GM19023 (cell line): ENCODE results near the gene SMO.
"Not testable (repeated sequence)": the region's sequence is repeated elsewhere in the genome, so short reads cannot be mapped to it uniquely, and the experiment has no call there.

Source experiments
- ATAC-seq: cut with Tn5 transposase; IDR thresholded peaks from one replicate; pipeline ENCODE4 v1.9.1; 2021; ENCODE audit warnings: mild to moderate bottlenecking, moderate library complexity; ENCODE audit not compliant: unreplicated experiment

SMO gene

DNA sequence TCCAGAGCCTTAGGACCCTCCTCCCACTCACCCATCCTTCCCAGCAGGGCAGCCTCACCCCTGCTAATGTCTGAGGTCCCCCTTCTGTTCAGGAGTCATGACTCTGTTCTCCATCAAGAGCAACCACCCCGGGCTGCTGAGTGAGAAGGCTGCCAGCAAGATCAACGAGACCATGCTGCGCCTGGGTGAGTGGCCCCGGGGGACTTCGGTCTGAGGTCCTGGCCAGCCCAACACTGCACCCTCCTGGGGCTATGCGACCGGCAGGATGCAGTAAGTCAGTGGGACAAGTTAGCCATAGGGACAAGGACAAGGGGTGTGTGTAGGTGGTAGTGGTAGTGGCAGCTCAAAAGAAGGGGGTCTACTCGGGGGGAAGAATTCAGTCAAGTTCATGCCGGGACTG is 20.2 kb downstream of the SMO start:
- no peak for ATAC-seq

- no peak for ATAC-seq
Observed at GRCh38 chr7:129209067-129209926, 20.9 kb downstream of the SMO start.

- ATAC-seq: no peak
Observed at GRCh38 chr7:129210256-129210988, 22.0 kb downstream of the SMO start.

GRCh38 chr7:129210989-129211312 is 22.5 kb downstream of the SMO start:
- no peak for ATAC-seq

DNA sequence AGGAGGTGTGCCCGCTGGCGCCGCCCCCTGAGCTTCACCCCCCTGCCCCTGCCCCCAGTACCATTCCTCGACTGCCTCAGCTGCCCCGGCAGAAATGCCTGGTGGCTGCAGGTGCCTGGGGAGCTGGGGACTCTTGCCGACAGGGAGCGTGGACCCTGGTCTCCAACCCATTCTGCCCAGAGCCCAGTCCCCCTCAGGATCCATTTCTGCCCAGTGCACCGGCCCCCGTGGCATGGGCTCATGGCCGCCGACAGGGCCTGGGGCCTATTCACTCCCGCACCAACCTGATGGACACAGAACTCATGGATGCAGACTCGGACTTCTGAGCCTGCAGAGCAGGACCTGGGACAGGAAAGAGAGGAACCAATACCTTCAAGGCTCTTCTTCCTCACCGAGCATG is 23.7 kb downstream of the SMO start:
- ATAC-seq: no peak

DNA sequence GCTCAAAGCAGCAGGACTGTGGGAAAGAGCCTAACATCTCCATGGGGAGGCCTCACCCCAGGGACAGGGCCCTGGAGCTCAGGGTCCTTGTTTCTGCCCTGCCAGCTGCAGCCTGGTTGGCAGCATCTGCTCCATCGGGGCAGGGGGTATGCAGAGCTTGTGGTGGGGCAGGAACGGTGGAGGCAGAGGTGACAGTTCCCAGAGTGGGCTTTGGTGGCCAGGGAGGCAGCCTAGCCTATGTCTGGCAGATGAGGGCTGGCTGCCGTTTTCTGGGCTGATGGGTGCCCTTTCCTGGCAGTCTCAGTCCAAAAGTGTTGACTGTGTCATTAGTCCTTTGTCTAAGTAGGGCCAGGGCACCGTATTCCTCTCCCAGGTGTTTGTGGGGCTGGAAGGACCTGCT is 24.2 kb downstream of the SMO start:
- no peak for ATAC-seq

DNA sequence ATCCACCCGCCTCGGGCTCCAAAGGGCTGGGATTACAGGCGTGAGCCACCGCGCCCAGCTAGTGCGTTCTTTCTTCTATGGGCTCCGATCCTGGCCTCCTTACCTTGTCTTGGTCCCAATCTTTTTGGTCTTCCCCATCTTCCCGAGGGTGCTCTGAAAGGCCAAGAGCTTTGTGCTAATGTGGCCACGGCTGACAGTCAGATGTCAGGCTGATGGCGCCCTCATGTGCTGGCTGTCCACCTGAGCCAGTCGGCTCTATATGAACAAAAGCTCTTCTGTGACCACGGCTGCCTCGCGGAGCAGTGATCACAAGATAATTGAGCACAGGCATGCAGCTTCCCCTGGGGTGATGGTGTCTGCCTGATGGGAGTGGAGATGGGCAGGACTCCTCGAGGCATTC is 25.4 kb downstream of the SMO start:
- no peak for ATAC-seq

GRCh38 chr7:129215691-129216090 is 27.3 kb downstream of the SMO start:
- ATAC-seq: not testable (repeated sequence)

DNA sequence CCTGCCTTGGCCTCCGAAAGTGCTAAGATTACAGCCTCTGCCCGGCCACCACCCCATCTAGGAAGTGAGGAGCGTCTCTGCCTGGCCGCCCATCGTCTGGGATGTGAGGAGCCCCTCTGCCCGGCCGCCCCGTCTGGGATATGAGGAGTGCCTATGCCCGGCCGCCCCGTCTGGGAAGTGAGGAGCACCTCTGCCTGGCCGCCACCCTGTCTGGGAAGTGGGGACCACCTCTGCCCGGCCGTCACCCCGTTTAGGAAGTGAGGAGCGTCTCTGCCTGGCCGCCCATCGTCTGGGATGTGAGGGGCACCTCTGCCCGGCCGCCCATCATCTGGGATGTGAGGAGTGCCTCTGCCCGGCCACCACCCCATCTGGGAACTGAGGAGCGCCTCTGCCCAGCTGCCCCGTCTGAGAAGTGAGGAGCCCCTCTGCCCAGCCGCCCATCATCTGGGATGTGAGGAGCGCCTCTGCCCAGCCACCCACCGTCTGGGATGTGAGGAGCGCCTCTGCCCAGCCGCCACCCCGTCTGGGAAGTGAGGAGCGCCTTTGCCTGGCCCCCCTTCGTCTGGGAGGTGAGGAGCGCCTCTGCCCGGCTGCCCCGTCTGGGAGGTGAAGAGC is 27.8 kb downstream of the SMO start:
- ATAC-seq: not testable (repeated sequence)

DNA sequence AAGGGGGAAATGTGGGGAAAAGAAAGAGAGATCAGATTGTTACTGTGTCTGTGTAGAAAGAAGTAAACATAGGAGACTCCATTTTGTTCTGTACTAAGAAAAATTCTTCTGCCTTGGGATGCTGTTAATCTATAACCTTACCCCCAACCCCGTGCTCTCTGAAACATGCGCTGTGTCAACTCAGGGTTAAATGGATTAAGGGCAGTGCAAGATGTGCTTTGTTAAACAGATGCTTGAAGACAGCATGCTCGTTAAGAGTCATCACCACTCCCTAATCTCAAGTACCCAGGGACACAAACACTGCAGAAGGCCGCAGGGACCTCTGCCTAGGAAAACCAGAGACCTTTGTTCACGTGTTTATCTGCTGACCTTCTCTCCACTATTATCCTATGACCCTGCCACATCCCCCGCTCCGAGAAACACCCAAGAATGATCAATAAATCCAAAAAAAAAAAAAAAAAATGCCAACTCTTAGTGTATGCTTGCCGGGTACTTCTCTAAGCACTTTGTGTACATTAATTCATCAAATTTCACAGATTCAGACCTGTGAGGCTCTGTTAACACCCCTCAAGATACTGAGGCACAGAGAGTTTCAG is 28.5 kb downstream of the SMO start:
- ATAC-seq: not testable (repeated sequence)

DNA sequence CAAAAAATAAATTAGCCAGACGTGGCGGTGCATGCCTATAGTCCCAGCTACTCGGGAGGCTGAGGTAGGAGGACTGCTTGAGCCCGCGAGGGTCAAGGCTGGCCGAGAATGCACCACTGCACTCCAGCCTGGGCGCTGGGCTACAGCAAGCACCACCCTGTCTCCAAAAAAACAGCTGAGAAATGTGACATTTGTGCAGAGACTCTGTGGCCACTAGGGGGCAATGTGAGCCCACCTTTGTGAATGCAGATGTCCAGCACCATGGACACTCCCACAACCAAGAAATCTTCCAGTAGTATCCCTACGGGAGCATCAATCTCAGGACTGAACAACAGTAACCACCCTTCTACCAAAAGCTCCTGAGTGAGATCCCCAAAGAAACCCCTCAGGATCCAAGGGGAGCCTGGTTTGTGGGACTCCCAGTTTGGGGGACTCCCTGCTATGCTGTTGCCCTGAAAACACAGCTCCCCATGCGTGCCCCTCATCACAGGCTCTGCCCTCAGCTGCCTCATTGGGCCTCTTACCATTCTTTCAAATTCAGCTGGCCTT is 30.2 kb downstream of the SMO start:
- ATAC-seq: no peak

DNA sequence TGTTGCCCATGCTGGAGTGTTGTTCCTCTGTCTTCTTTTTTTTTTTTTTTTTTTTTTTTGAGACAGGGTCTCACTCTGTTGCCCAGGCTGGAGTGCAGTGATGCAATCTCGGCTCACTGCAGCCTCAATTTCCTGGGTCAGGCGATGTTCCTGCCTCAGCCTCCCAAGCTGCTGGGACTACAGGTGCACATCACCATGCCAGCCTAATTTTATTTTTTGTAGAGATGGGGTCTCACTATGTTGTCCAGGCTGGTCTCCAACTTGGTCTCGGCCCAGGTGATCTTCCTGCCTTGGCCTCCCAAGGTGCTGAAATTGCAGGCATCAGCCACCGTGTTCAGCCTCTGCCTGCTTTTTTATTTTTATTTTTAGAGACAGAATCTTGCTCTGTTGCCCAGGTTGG is 30.7 kb downstream of the SMO start:
- ATAC-seq: not testable (repeated sequence)

GRCh38 chr7:129222064-129222463 is 33.6 kb downstream of the SMO start:
- ATAC-seq: no peak

GRCh38 chr7:129224251-129225205 is 36.1 kb downstream of the SMO start, which contains the start of gene AHCYL2:
AHCYL2 (plus strand) TSS chr7:129225030.
- ATAC-seq: peak; percentile 92

DNA sequence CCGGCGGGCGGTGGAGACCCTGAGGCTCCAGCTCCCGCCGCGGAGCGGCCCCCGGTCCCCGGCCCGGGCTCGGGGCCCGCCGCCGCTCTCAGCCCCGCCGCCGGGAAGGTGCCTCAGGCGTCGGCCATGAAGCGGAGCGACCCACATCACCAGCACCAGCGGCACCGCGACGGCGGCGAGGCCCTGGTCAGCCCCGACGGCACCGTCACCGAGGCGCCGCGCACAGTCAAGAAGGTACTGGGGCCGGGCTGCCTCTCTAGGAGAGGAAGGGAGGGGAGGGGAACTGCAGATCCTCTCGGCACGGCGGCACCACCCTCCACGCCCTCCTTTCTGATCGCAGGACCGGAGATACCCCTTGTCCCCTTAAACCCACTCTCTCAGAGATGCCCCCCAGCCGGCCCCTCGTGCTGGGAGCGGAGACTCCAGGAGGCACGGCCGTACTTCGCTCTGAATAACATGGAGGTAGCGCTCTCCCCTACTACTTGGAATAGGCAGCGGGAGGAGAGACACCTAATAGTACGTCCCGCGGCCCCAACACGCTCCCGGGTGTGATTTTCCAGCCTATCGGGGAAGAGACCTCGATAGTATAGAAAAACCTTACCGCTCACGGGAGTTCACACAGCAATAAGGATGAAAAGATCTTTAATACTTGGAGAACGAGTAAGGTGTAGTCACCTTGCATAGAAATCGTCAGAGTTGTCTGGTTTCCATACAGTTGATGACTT is 36.9 kb downstream of the SMO start:
- ATAC-seq: peak; percentile 36

DNA sequence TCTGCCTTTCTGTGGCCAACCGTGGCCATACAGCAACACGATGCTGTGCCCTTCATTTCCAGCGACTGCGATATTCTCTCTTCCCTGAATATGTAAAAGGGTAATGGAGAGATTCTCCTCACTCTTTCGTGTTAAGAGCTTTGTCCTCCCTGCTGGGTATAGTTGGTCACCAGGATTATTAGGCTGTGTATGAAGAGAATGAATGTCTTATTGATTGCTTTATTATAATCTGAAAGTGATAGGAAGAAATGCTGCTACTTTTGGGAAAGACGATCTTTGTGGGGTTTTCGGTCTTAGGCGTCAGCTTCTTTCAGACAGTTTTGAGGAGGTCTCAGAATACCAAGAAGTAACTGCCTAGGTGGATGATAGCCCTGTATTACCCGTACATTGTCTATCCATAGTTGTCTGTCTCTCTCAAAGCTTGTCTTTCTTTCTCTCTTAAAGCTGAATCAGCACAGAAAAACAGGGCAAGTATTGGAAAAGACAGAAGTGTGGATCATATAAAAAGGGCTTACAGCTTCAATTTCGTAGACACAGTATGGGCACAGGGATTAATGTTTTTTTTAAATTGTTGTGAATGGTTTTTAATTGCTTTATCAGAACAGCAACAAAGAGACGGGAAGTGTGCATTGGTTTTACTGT is 37.6 kb downstream of the SMO start:
- ATAC-seq: no peak

GRCh38 chr7:129227646-129228578 is 39.5 kb downstream of the SMO start:
- no peak for ATAC-seq

GRCh38 chr7:129228633-129229032 is 40.2 kb downstream of the SMO start:
- ATAC-seq: no peak
